Naive thymus-derived CD8-positive, alpha-beta T cell (primary cell): ENCODE measurements around the gene CAPN11. TPM values are rescaled to one million over a fixed set of nuclear protein-coding genes. Genes with fewer than 3 reads are reported as not detected.
A peak's percentile ranks its signal among the peaks of the same experiment; 100 is the strongest.
"Not testable (repeated sequence)": the region's sequence is repeated elsewhere in the genome, so short reads cannot be mapped to it uniquely, and the experiment has no call there.

ENCODE experiments used
- ATAC-seq, 2 donors: fragments of 150-1000 bp; cut with Tn5 transposase in 1 of 2; sonication (Bioruptor Pico), chemical (Tn5 transposase) in 1 of 2; 1 replicate in 1 of 2; 2 replicates in 1 of 2; pipeline ENCODE4 v1.10.0; 2021; ENCODE audit warnings: mild to moderate bottlenecking in 2 of 2, moderate library complexity in 2 of 2
- POLR2A ChIA-PET: fragments of 350-600 bp; sonication (Branson Sonifier 250); formaldehyde crosslinking; loops from one replicate; lab custom pipeline; 2021; ENCODE audit warnings: antibody characterized with exemption; lab: Charles Lee
- DNase-seq, 10 donors: peaks; one replicate each; pipeline versions ENCODE4 v3.0.0 to v3.0.0-alpha.2; 2020 to 2022
- H3K27ac Mint-ChIP-seq, 10 donors: one replicate each; pipeline ENCODE4 v1.8.0; 2020 to 2022; ENCODE audit warnings: mild to moderate bottlenecking in 10 of 10, mixed read lengths in 10 of 10, moderate library complexity in 4 of 10, inconsistent platforms in 1 of 10
- H3K27me3 Mint-ChIP-seq, 5 donors: one replicate each; pipeline ENCODE4 v1.8.0; 2021 to 2022; ENCODE audit warnings: mixed read lengths in 5 of 5
- H3K36me3 Mint-ChIP-seq, 3 donors: one replicate each; pipeline ENCODE4 v1.8.0; 2020 to 2022; ENCODE audit warnings: mixed read lengths in 3 of 3, mild to moderate bottlenecking in 2 of 3, inconsistent platforms in 1 of 3
- H3K4me1 Mint-ChIP-seq, 4 donors: one replicate each; pipeline ENCODE4 v1.8.0; 2021 to 2022; ENCODE audit warnings: mixed read lengths in 4 of 4
- H3K4me3 Mint-ChIP-seq, 10 donors: one replicate each; pipeline ENCODE4 v1.8.0; 2020 to 2022; ENCODE audit warnings: mild to moderate bottlenecking in 10 of 10, mixed read lengths in 10 of 10, moderate library complexity in 6 of 10, inconsistent platforms in 1 of 10
- H3K9me3 Mint-ChIP-seq, 9 donors: one replicate each; pipeline ENCODE4 v1.8.0; 2020 to 2022; ENCODE audit warnings: mixed read lengths in 9 of 9, mild to moderate bottlenecking in 3 of 9, inconsistent platforms in 1 of 9, moderate library complexity in 1 of 9
- polyA plus RNA-seq, 3 donors: library from polyadenylated mRNA; unstranded; fragments of 300-500 nt; fragmentation: Illumina TruSeq; gene quantifications; one replicate each; pipeline ENCODE4 v1.2.3, GENCODE V29; 2021
- total RNA-seq, 8 experiments: library from RNA in 2 of 8; stranded (reverse) in 2 of 8; gene quantifications; one replicate each; pipeline ENCODE4 v1.2.3 and lab custom pipeline; 2021 to 2026

CAPN11 gene
- total and polyA plus RNA-seq, 5 experiments from 2014 or later: not detected

DNA sequence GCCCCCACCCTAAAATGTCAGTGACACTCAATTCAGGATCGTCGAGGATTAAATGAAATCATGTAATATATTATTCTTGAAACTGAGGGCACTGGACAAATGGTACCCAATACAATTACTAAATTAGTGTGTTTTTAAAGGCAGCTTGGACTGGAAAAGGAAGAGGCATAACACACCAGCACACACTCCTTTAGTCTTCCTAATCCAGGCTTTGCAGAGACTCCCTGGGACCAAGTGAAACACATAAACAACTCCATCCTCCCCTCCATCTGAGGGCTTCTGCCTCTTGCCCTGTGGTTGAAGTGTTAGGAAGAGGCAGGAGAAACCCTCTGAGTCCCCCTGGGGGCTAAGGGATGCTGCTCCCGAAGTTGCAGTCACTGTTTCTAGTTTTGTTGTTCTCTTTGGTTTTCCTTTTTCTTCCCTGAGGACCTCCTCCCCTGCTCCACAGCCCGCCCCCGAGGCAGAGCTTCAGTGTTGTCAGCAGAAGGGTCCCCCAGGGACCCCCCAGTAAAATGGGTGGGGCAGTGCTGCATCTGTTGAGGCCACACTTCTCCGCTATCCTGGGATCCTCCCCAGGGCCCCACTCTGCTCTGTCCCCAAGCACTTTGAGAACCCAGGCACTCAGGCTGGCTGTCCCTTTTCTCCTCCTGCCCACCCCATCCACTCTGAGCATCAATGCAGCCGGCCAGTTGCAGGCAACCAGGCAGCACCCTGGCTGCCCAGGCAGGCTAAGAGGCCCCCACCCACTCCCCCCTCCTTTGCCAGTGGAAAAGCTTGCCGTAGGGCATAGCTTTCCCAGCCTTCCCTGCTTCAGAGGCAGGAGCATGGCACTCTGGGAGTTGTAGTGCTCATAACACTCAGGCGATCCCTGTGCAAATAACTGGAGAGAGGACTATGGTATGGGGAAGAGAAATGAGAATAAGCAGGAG, 25.4 kb upstream of the CAPN11 start:
- peaks cover 15 to 39% (median 22%) of the 10 kb centered on the region in 4 donors for H3K4me1 Mint-ChIP-seq
- ATAC-seq (no peak), DNase-seq (peak in 1 of 10 donors; percentile 55)
- peak overlapping the region in 3 of 10 donors; percentile 22 to 57 (median 31) for H3K27ac Mint-ChIP-seq
- H3K4me3 Mint-ChIP-seq: no peak overlapping the region
- no peaks in the 10 kb centered on the region for H3K9me3 Mint-ChIP-seq
- no peaks in the 10 kb centered on the region for H3K27me3 Mint-ChIP-seq
- POLR2A ChIA-PET: no interaction called here
- peaks cover 0 to 9% (median 5%) of the 10 kb centered on the region in 3 donors for H3K36me3 Mint-ChIP-seq

DNA sequence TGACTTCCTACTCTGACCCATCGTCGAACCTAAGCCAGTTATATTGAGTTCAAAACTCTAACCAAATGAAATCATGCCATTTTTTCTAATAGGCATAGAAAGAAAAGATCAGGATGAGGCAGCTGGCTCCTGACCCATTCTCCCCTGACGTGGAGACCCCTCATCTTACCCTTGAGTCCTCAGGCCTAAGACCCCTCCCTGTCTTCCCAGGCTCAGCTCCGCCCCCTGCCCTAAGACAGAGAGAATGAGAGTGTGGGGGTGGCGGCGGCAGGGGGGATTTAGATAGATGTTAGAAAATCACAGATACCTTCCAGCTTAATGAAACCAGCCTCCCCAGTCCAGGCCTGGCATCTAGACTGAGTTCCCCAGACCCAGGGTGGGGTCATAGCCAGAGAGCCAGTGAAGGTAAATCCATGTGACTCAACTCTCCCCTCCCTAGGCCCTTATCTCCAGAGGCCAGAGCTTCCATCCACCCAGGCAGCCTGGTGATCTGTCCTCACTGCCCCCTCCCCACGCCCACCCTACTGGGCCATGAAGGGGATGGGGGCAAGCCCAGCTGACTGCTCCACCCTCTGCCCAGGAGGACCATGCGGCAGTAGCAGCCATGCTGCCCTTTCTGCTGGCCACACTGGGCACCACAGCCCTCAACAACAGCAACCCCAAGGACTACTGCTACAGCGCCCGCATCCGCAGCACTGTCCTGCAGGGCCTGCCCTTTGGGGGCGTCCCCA, 24.5 kb upstream of the CAPN11 start:
- H3K4me1 Mint-ChIP-seq: peaks cover 9 to 34% (median 19%) of the 10 kb centered on the region in 4 donors
- DNase-seq (peak in 1 of 10 donors; percentile 27), ATAC-seq (no peak)
- no peaks in the 10 kb centered on the region for H3K27me3 Mint-ChIP-seq
- H3K36me3 Mint-ChIP-seq: peaks cover 0 to 13% (median 6%) of the 10 kb centered on the region in 3 donors
- peak overlapping the region in 2 of 10 donors; percentile 22 to 57 for H3K27ac Mint-ChIP-seq
- no peaks in the 10 kb centered on the region for H3K9me3 Mint-ChIP-seq
- no peak overlapping the region for H3K4me3 Mint-ChIP-seq
- POLR2A ChIA-PET: interaction anchor here (0.6 kb wide), 1 partner anchor 111 kb away, joined by 5 read pairs; no protein-coding TSS in a partner anchor

DNA sequence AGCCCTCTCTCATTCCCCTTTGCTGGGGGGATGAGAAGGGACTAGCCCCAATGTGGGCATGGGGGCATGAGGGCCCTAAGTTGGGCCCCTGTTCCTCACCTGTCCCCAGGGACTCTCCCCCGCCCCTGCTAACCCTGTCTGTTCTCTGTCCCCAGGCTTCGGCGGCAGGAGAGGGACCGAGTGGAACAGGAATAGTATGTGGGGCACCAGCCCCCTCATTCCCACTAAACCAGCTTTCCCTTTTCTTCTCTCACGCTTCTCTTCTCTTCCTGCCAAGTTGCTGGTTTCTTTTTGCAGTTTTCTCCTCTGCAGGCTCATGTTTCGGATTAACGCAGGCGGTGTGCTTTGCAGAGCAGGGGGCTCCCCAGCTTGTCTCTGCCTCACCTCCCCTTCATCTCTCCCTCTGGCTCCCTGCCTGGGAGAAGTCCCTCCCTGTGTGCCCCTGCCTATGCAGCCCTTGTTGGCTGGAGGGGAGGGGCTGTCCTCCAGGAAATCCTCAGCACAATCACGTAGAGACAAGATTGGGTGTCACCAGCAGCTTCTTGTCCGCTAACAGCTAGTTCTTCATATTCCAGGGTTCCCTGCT, 23.4 kb upstream of the CAPN11 start:
- H3K36me3 Mint-ChIP-seq: peaks cover 0 to 22% (median 7%) of the 10 kb centered on the region in 3 donors
- POLR2A ChIA-PET: no interaction called here
- peaks cover 4 to 27% (median 16%) of the 10 kb centered on the region in 4 donors for H3K4me1 Mint-ChIP-seq
- H3K9me3 Mint-ChIP-seq: no peaks in the 10 kb centered on the region
- DNase-seq: peak in 1 of 10 donors; percentile 40
- H3K27ac Mint-ChIP-seq: peak overlapping the region in 2 of 10 donors; percentile 63 to 66
- no peak overlapping the region for H3K4me3 Mint-ChIP-seq
- ATAC-seq: no peak
- H3K27me3 Mint-ChIP-seq: no peaks in the 10 kb centered on the region

DNA sequence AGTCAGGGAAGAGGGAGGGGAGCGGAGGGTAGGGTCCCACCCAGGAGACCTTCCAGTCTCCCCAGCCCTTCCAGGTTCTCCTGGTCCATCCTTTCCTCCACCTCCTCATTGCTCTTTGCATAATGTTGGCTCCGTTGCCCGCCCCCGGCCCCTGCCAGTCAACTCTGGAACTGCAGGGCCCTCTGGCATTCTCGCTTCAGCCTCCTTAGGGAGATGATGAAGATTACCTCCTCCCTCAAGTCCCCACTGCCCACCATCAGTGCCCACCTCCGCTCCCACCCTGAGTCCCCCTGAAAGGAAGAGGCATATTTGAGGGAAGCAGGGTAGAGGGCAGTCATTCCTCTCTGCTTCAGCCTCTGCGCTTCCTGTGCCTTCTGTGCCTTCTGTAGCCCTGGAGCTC, 22.7 kb upstream of the CAPN11 start:
- Mint-ChIP-seq H3K27ac (peak overlapping the region in 2 of 10 donors; percentile 56 to 63), H3K36me3 (peaks cover 0 to 28% (median 12%) of the 10 kb centered on the region in 3 donors), H3K9me3 (no peaks in the 10 kb centered on the region), H3K4me1 (peaks cover 4 to 27% (median 15%) of the 10 kb centered on the region in 4 donors), H3K4me3 (no peak overlapping the region), H3K27me3 (no peaks in the 10 kb centered on the region)
- ATAC-seq: no peak
- POLR2A ChIA-PET: no interaction called here
- no peak for DNase-seq

DNA sequence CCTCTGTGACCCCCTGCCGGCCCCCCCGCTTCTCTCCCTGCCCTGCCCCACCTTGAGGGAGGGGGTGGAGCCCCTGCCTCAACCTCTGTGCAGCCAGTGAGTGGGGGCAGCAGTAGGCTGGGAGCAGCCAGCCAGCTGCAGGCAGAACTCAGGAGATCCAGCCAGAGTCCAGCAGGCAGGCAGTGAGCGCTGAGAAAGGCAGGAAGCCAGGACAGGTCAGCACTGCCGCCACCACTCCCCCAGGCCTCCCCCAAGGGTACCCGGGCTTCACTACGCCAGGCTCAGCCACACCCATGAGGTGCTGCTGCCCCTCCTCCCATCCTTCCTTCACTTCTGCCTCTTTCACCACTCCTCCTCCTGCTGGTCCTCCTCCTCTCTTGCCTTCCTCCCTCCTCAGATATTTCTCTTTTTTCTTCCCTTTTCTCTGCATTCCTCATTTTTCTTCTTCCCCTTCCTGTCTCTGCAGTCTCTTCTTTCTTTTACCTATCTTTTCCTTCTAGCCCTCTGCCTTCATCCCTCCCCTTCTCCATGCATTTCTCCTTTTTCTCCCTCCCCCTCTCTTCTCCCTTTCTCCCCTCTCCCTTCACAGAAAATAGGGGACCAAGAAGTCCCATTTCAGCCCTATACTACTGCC, 19.8 kb upstream of the CAPN11 start:
- DNase-seq: peak in 1 of 10 donors; percentile 36
- H3K9me3 Mint-ChIP-seq: no peaks in the 10 kb centered on the region
- peaks cover 0 to 8% (median 3%) of the 10 kb centered on the region in 4 donors for H3K4me1 Mint-ChIP-seq
- no peak overlapping the region for H3K27ac Mint-ChIP-seq
- H3K27me3 Mint-ChIP-seq: no peaks in the 10 kb centered on the region
- H3K4me3 Mint-ChIP-seq: no peak overlapping the region
- ATAC-seq: no peak
- H3K36me3 Mint-ChIP-seq: peaks cover 0 to 44% (median 12%) of the 10 kb centered on the region in 3 donors
- POLR2A ChIA-PET: no interaction called here

DNA sequence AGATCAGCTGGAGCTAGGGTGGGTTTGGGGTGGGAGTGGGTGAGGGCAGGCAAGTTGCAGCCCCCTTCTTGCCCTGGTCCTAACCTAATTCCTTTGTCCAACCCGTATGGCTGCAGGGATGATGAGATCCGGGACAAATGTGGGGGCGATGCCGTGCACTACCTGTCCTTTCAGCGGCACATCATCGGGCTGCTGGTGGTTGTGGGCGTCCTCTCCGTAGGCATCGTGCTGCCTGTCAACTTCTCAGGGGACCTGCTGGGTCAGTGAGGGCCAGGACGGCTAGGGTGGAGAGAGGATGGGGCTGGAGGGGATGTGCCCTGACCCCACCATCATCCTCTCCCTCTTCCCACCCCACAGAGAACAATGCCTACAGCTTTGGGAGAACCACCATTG, 19.3 kb upstream of the CAPN11 start:
- Mint-ChIP-seq H3K9me3 (no peaks in the 10 kb centered on the region), H3K27ac (peak overlapping the region in 2 of 10 donors; percentile 14 to 75), H3K4me1 (peaks cover 0 to 8% (median 1%) of the 10 kb centered on the region in 4 donors), H3K36me3 (peaks cover 0 to 48% (median 12%) of the 10 kb centered on the region in 3 donors), H3K27me3 (no peaks in the 10 kb centered on the region), H3K4me3 (no peak overlapping the region)
- ATAC-seq (no peak), DNase-seq (no peak)
- POLR2A ChIA-PET: no interaction called here

DNA sequence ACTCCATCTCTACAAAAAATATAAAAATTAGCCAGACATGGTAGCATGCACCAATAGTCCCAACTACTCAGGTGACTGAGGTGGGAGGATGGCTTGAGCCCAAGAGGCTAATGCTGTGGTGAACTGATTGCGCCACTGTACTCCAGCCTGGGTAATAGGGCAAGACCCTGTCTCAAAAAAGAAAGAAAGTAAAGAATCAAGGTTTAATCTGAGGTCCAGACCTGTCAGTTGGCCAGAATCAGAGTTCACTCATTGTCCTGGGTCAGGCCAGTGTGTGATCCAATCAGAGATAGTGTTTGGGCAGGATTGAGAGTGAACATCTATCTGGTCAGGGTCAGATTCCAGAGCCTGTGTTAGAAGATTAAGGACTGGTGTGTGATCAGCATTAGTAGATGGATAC, 15.8 kb upstream of the CAPN11 start:
- DNase-seq (peak in 1 of 10 donors; percentile 34), ATAC-seq (no peak)
- Mint-ChIP-seq H3K27me3 (no peaks in the 10 kb centered on the region), H3K4me3 (no peak overlapping the region), H3K36me3 (peaks cover 0 to 61% (median 8%) of the 10 kb centered on the region in 3 donors), H3K4me1 (peaks cover 0 to 2% (median 0%) of the 10 kb centered on the region in 4 donors), H3K9me3 (no peaks in the 10 kb centered on the region), H3K27ac (peak overlapping the region in 2 of 10 donors; percentile 51 to 61)
- POLR2A ChIA-PET: no interaction called here

DNA sequence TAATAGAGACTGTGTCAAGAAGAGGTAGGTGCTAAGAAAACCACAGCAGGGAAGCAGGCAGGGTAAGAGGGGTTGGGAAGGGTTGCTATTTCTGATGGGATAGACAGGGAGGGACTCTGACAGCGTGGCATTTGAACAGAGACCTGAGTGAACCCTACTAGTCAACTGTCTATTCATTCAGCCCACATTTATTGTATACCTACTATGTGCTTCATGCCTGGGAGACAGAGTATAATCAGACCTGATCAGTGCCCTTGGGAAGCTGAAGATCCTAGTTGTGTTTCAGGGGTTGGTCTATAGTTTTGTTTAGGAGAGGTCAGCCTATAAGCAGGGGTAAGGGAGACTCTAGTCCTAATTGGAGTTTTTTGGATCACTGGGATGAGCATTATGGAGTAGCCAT, 14.9 kb upstream of the CAPN11 start:
- H3K4me1 Mint-ChIP-seq: peaks cover 0 to 2% (median 0%) of the 10 kb centered on the region in 4 donors
- H3K9me3 Mint-ChIP-seq: no peaks in the 10 kb centered on the region
- no peak for ATAC-seq
- peaks cover 0 to 63% (median 6%) of the 10 kb centered on the region in 3 donors for H3K36me3 Mint-ChIP-seq
- no peak overlapping the region for H3K4me3 Mint-ChIP-seq
- POLR2A ChIA-PET: interaction anchor here (0.5 kb wide), 1 partner anchor 1944 kb away, joined by 11 read pairs; no protein-coding TSS in a partner anchor
- peak in 1 of 10 donors; percentile 21 for DNase-seq
- peak overlapping the region in 5 of 10 donors; percentile 18 to 61 (median 55) for H3K27ac Mint-ChIP-seq
- no peaks in the 10 kb centered on the region for H3K27me3 Mint-ChIP-seq

DNA sequence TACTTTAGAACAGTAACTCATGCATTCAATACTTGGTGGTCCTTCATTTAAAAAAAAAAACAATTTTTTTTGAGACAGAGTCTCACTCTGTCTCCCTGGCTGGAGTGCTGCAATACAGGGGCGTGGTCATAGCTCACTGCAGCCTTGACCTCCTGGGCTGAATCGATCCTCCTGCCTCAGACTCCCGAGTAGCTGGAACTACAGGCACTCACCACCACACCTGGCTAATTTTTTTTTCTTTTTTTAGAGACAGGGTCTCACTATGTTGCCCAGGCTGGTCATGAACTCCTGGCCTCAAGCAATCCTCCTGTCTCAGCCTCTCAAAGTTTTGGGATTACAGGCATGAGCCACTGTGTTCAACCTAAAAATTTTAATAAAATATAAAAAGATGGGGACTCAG, 14.1 kb upstream of the CAPN11 start:
- not testable (repeated sequence) for DNase-seq

DNA sequence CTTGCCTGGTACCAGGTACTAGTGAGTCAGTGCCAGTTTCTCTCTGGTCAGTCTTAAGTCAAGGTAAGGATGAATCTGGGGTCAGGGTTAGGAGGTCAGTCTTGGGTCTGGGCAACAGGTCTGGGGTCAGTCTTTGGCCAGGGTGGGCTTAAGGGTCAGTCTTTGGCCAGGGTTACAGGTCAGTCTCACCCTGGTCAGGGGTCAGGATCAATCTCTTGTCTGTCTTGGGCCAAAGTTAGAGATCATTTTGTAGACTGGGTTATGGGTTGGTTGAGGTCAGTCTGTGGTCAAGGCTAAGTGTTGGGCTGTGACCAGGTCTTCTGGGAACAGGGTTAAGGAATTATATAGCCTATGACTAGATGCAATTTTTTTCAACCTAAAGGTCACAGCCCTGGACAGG, 12.8 kb upstream of the CAPN11 start:
- Mint-ChIP-seq H3K4me3 (no peak overlapping the region), H3K36me3 (peaks cover 0 to 62% (median 0%) of the 10 kb centered on the region in 3 donors), H3K27ac (peak overlapping the region in 3 of 10 donors; percentile 3 to 62 (median 60)), H3K9me3 (no peaks in the 10 kb centered on the region), H3K4me1 (peaks cover 0 to 1% (median 0%) of the 10 kb centered on the region in 4 donors), H3K27me3 (no peaks in the 10 kb centered on the region)
- DNase-seq (no peak), ATAC-seq (no peak)
- POLR2A ChIA-PET: interaction anchor here (0.6 kb wide), 1 partner anchor 501 kb away, joined by 3 read pairs; the partner anchor contains the start of gene RSPH9

More for the DNA sequence above, 14.1 kb upstream of the CAPN11 start:
- H3K9me3 Mint-ChIP-seq, H3K27ac Mint-ChIP-seq, H3K27me3 Mint-ChIP-seq, H3K4me3 Mint-ChIP-seq, H3K4me1 Mint-ChIP-seq, POLR2A ChIA-PET, ATAC-seq: not testable (repeated sequence)
- peaks cover 0 to 65% (median 6%) of the 10 kb centered on the region in 3 donors for H3K36me3 Mint-ChIP-seq

DNA sequence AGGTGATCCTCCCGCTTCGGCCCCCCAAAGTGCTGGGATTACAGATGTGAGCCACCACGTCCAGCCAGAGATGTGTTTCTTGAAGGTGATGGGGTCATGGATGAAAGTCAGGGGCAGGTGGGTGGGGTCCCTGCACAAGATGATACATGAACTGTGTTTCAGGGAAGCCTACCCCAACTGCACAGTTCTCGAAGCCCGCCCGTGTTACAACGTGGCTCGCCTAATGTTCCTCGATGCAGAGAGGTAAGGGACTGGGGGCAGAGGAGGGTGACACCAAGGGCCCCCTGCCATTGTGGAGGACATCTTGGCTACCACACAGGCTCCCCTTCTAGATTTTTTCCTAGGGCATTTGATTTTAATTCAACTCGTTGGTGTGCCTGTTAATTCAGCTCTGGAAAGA, 11.9 kb upstream of the CAPN11 start:
- peak in 1 of 10 donors; percentile 42 for DNase-seq
- Mint-ChIP-seq H3K27me3 (no peaks in the 10 kb centered on the region), H3K9me3 (no peaks in the 10 kb centered on the region), H3K4me1 (peaks cover 3 to 6% (median 5%) of the 10 kb centered on the region in 4 donors), H3K36me3 (peaks cover 0 to 56% (median 0%) of the 10 kb centered on the region in 3 donors), H3K4me3 (no peak overlapping the region), H3K27ac (no peak overlapping the region)
- POLR2A ChIA-PET: no interaction called here
- ATAC-seq: no peak

DNA sequence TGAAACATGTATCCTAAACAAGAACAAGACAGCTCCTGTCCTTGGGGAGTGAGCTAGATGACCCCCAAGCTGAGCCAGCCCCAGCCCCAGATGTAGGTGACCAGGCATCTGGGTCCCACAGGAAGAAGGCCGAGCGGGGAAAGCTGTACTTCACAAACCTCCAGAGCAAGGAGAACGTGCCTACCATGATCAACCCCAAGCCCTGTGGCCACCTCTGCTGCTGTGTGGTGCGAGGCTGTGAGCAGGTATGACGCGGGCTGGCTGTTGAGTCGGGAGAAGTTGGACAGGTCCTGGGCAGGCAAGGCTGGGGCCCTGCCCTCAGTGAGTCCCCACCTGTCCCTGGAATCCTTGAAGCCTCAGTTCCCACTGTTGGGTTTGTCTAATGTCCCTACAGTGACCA, 11.4 kb upstream of the CAPN11 start:
- POLR2A ChIA-PET: no interaction called here
- H3K9me3 Mint-ChIP-seq: no peaks in the 10 kb centered on the region
- H3K4me3 Mint-ChIP-seq: no peak overlapping the region
- H3K27ac Mint-ChIP-seq: peak overlapping the region in 1 of 10 donors; percentile 44
- peaks cover 0 to 55% (median 0%) of the 10 kb centered on the region in 3 donors for H3K36me3 Mint-ChIP-seq
- H3K27me3 Mint-ChIP-seq: no peaks in the 10 kb centered on the region
- H3K4me1 Mint-ChIP-seq: peaks cover 4 to 10% (median 7%) of the 10 kb centered on the region in 4 donors
- ATAC-seq: no peak
- DNase-seq: peak in 1 of 10 donors; percentile 32
